Activated T-helper 2 cell treated with anti-CD3 and anti-CD28 coated beads, Interferon-gamma antibody, Interleukin-2, Interleukin-4, amounts not matched to agents 10 μg/mL and 5 μg/mL and 100 μg/mL, durations not matched to agents 14 hours and 24 hours and 36 hours (primary cell): ENCODE data around the gene HIP1R. TPM values are rescaled to one million over a fixed set of nuclear protein-coding genes. Genes with fewer than 3 reads are reported as not detected.

ENCODE experiments used
- DNase-seq: peaks from one replicate; pipeline ENCODE4 v3.0.0; 2021; ENCODE audit warnings: low spot score
- H3K27ac Mint-ChIP-seq: one replicate; pipeline ENCODE4 v1.8.0; 2021; ENCODE audit warnings: mixed read lengths
- H3K27me3 Mint-ChIP-seq: one replicate; pipeline ENCODE4 v1.8.0; 2021; ENCODE audit warnings: low read depth, mixed read lengths
- H3K36me3 Mint-ChIP-seq: one replicate; pipeline ENCODE4 v1.8.0; 2021; ENCODE audit warnings: low read depth, mixed read lengths
- H3K4me1 Mint-ChIP-seq: one replicate; pipeline ENCODE4 v1.8.0; 2021; ENCODE audit warnings: low read depth, mixed read lengths
- H3K4me3 Mint-ChIP-seq: one replicate; pipeline ENCODE4 v1.8.0; 2021; ENCODE audit warnings: low read depth, mild to moderate bottlenecking, moderate library complexity, mixed read lengths
- H3K9me3 Mint-ChIP-seq: one replicate; pipeline ENCODE4 v1.8.0; 2021; ENCODE audit warnings: mixed read lengths
- intact Hi-C: fragments of 100-400 bp; cut with micrococcal nuclease; formaldehyde crosslinking; loops from one replicate; pipeline ENCODE4 v1.15.1; 2023
- total RNA-seq: library from RNA; stranded (reverse); gene quantifications from 2 replicates; pipeline ENCODE4 v1.2.3, GENCODE V29; 2022

The HIP1R gene
- total RNA-seq, 1 donor from 2014 or later, result 28.8 TPM

DNA sequence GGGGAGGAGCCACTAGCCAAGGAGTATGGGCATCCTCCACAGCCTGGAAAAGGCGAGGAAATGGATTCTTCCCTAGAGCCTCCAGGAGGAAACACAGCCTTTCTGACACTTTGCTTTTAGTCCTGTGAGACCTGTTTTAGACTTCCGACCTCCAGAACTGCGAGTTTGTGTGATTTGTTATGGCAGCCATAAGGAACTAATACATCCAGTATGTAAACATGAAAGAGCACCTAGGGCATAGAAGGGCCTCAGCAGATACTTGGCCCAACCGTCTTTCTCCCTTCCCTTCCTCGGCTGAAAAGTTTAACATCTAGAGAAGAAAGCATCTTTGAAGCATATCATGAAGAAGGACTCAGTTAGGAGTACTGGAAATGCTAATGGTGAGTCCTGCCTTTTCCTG is 3.6 kb downstream of the HIP1R start:
- Mint-ChIP-seq H3K27me3 (peaks cover 8% of the 10 kb centered on the region), H3K27ac (no peak overlapping the region), H3K9me3 (no peaks in the 10 kb centered on the region), H3K4me3 (no peak overlapping the region), H3K36me3 (peaks cover 14% of the 10 kb centered on the region), H3K4me1 (peaks cover 22% of the 10 kb centered on the region)
- intact Hi-C loops, result no loop called here
- no peak for DNase-seq

DNA sequence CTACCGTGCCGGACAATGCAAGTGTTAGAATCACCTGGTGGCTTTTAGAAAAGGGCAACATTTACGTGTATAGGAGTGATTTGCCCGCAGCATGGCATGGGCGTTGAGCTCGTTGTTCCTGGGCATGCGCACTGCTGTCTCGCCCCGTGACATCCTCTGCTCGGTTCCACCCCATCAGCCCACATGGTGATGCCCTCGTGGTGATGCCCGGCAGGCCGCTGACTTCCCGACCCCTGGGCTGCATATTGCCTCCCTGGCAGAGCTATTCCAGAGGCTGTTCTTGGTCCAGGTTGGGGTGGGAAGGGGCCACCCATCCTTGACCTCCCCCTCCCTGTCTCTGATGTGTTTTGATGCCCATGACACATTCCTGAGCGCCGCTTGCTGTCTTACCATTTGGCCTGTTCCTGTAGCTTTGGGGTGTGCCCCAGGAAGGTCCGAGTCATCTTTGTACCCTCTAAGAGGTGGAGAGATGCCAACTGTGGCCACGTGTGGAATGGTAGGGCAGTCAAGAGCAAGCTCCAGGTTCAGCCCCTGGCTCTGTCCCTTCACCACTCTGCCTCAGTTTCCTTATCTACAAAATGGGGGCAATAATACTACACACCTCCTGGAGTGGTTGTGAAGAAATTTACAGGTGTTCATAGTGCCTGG is 4.8 kb downstream of the HIP1R start:
- Mint-ChIP-seq H3K27ac (no peak overlapping the region), H3K27me3 (no peaks in the 10 kb centered on the region), H3K36me3 (peaks cover 14% of the 10 kb centered on the region), H3K4me1 (peaks cover 13% of the 10 kb centered on the region), H3K9me3 (no peaks in the 10 kb centered on the region), H3K4me3 (no peak overlapping the region)
- intact Hi-C loops, result no loop called here
- DNase-seq, result no peak

DNA sequence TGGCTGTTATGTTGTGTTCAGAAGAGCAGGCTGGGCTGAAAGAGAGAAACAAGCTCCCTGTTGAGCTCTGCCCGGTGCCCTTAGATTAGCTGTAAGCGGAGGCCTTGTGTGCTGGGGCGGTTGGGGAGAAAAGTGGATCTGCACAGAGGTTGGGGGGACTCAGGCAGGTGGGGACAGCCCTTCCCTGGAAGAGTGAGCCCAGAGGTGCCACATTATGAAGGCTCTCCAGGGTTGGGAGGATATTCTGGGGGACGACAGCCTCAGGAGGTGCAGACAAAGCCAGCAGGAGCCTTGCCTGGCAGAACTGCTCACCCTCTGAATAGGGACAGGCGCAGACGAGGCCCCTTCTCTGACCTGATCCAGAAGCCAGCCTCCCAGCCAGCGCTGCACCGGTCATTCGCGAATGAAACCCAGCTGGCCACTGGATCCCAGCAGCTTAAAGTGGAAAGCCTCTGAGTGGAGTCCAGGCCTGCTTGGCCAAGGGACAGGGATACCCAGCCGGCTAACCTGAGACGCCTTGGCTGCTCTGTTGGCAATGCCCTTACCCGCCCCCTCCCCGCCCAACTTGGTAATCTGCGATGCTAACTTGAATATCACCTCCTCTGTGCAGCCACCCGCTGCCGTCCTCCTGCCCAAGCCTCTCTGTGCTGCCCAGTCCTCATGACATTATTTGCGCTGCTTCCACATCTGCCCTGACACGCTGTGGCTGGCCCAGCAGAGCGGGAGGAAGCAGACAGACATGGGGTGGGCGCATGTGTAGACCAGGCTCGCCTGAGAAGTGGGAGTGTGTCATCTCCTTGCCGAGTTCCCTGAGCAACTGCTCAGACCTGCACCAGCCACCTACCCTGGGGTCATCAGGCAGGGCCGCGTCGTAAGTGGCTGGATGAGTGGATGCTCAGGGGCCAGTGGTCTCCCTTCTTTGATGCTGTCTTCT is 5.6 kb downstream of the HIP1R start:
- Mint-ChIP-seq H3K4me3 (no peak overlapping the region), H3K36me3 (peaks cover 14% of the 10 kb centered on the region), H3K27ac (no peak overlapping the region), H3K27me3 (no peaks in the 10 kb centered on the region), H3K9me3 (no peaks in the 10 kb centered on the region), H3K4me1 (peaks cover 13% of the 10 kb centered on the region)
- no peak for DNase-seq
- intact Hi-C loops, result no loop called here

DNA sequence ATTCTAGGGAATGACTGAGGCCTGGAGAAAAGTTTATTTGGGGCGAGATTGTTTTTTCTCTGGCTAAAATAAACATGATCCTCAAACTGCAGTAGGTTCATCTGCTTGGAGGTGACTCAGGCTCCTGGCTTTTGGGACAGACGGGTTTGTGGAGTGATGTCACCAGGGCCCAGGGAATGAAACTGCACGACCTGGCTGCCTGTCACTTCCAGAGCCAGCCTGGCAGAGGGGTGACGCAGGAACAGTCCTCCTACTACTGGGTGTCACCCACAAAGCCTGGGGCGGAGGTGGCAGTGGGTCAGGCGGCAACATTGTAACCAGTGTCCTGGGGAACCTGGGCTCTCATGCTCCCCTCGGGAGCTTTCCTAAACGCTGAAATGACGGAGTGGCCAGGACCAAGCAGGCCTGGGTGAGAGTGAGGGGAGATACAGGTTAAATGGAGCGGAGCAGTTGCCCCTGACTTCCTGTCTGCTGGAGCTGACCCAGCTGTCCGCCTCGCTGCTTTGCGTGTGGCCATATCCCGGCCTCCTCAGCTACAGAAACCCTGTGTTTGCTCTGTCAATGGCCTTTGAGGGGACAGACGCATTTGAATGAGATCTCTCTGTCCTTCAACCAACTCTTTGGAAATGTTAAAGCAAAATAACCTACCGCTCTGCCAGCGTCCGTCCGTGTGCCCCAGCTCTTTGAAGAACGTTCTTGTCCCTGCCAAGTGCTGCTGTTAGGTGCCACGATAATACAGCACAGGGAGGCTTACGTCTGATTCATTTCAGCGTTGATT is 6.5 kb downstream of the HIP1R start:
- peaks cover 8% of the 10 kb centered on the region for H3K36me3 Mint-ChIP-seq
- H3K27me3 Mint-ChIP-seq, result no peaks in the 10 kb centered on the region
- peaks cover 7% of the 10 kb centered on the region for H3K4me1 Mint-ChIP-seq
- DNase-seq, result no peak
- no peak overlapping the region for H3K27ac Mint-ChIP-seq
- no peaks in the 10 kb centered on the region for H3K9me3 Mint-ChIP-seq
- intact Hi-C loops, result no loop called here
- H3K4me3 Mint-ChIP-seq, result no peak overlapping the region

DNA sequence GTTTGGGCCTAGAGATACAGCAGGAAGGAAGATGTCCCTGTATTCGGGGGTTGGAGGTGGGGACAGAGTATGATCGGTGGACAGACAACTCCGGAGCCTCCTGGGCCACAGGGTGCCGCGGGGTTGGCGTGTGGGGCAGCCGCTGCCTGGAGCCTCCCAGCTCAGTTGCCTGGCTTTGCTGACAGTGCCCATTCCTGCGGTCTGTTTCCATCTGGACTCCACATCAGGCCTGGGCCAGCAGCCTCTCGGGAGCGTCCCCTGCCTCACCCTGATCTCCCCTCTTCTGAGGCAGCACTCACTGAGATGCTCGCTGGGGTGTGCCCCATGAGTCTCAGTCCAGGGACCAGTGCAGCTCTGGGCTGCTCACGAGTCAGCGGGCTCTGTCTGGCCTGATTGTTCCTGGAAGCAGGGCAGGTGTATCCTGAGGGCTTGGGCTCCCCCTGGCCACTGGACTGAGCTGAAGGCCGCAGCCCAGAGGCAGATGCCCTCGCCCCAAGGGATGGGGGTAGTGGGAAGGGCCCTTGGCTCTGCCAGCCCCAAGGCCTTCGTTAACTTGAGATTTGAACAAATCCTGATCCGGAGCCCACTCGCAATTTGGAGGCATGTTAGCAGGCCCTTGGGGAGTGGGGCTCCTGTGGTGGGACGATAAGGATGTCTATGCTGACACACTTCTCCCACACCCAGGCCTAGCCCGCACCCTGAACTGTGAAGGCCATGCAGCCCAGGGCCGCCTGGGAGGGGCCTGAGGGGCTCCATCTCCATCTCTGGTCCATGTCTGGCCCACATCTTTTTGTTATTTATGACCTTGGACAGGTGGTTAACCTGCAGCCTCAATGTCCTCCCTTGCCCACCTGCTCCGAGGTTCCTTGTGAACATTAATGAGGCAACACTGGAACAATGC is 7.5 kb downstream of the HIP1R start:
- no peaks in the 10 kb centered on the region for H3K27me3 Mint-ChIP-seq
- no peak for DNase-seq
- H3K4me3 Mint-ChIP-seq, result no peak overlapping the region
- H3K36me3 Mint-ChIP-seq, result peaks cover 3% of the 10 kb centered on the region
- intact Hi-C loops, result no loop called here
- H3K4me1 Mint-ChIP-seq, result peaks cover under 1% of the 10 kb centered on the region
- H3K9me3 Mint-ChIP-seq, result no peaks in the 10 kb centered on the region
- H3K27ac Mint-ChIP-seq, result no peak overlapping the region

DNA sequence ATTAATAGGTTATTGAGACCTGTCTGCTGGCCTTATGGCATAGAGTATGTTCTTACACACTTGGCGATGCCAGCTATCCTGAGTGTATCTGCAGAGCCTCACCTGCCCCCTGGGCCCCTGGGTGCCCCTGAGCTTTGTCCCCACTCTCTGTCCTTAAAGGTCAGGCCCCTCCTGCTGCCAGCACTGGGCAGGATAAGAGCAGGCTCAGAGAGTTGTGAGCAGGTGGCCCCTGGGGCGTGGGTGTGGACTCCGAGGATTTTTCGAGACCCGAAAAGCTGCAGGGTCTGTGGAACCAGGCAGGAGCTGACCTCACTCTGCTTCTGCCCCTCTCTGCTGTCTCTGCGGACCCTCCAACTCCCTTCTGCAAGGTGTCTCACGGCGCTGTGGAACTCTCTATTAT is 8.2 kb downstream of the HIP1R start:
- H3K4me3 Mint-ChIP-seq, result no peak overlapping the region
- intact Hi-C loops, result no loop called here
- H3K36me3 Mint-ChIP-seq, result no peaks in the 10 kb centered on the region
- no peak overlapping the region for H3K27ac Mint-ChIP-seq
- H3K27me3 Mint-ChIP-seq, result no peaks in the 10 kb centered on the region
- no peaks in the 10 kb centered on the region for H3K9me3 Mint-ChIP-seq
- DNase-seq, result no peak
- H3K4me1 Mint-ChIP-seq, result no peaks in the 10 kb centered on the region

DNA sequence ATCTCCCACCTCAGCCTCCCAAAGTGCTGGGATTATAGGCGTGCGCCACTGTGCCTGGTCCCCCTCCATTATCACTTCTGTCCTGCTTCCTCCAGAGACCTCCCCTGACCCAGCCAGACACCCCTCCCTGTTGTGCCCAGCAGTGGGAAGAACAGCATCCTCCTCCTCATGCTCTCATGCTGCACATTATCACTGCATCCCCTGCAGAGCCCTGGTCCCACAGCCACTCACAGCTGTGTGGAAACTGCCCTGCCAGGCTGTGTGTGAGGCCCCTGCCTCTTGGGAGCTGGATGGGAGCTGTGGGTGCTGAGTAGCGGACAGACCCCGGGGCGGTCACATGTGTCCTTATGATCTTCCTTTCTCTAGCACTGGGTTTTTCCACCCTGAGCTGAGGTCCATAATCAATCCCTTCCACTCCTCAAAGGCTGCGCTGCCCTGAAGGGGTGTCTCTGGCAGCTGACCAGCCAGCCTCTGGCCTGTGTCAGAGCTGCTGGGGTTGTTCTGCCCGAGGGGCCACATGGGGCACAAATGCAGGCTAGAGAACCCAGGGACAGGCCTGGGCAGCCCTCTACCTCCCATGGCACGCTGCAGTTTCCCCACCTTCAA is 9.2 kb downstream of the HIP1R start:
- Mint-ChIP-seq H3K27me3 (no peaks in the 10 kb centered on the region), H3K36me3 (no peaks in the 10 kb centered on the region), H3K4me1 (no peaks in the 10 kb centered on the region), H3K9me3 (no peaks in the 10 kb centered on the region), H3K27ac (no peak overlapping the region), H3K4me3 (no peak overlapping the region)
- intact Hi-C loops, result no loop called here
- DNase-seq, result no peak

DNA sequence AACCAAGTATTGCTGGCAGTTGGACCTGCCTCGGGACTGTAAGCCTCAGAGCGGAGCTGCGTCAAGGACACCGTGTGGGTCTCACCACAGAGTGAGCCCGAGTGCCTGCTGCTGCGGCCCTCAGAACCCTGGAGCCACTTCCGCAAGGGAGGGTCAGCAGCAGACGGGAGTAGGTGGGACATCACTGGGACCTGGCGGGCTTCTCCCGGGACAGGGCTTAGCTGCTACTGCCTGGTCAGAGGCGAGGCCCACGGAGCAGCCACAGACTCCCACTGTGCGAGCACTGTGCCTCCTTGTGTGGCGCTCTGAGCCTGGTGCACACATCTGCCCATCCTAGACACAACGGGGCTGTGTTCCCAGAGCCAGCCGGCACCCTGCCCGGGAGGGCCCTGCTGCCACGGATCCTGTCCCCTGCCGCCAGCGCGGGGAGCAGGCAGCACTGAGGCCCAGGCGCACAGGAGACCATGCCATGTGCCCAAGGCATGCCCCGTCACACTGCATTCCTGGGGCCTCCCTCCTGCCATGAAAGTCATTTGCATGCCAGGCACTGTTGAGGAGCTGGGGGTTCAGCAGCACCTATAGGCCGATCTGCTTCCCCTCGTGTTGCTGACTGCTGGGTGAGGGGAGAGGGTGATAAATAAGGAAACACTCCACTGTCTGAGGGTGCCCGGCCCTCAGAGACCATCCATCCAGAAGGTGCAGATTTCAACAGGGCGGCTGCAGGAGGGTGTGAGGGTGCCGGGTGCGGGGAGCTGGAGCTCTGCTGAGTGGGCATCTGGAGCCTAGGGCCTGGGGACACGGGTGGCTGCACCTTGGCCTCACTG is 10.0 kb downstream of the HIP1R start:
- Mint-ChIP-seq H3K4me3 (no peak overlapping the region), H3K36me3 (no peaks in the 10 kb centered on the region), H3K4me1 (no peaks in the 10 kb centered on the region), H3K27me3 (no peaks in the 10 kb centered on the region), H3K9me3 (no peaks in the 10 kb centered on the region), H3K27ac (no peak overlapping the region)
- no peak for DNase-seq
- intact Hi-C loops, result no loop called here

DNA sequence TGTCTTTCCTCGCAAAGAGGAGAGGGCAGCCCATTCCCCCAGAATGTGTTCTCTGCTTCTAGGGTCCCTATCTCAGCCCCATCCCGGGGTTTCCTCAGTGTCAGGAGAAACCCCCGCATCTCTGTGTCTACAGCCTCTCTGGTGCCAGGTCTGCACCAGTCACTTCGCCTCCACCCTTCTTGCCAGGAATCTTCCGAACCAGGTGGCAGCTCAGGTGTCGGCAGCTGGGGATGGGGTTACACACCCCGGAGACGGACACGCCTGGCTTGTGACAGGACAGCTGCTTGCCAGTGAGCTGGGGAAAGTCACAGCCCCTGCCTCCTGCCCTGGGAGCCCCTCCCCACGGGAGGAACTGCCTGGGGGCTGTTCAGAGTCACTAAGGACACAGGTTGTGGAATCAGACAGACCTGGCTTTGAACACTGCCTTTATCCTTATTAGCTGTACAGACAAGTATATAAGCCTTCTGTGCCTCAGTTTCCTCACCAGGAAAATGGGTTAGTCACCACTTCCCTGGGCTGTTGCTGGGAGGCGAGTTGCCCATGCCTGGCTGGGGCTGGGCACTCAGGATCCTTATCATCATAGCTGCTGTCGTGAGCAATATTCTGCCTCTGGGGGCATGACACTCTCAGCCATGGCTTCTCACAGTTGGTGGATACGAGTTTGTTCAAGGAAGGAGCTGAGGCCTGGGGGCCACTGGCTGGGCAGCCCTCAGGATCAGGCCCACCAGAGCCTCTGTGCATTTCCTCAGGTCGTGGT is 10.8 kb downstream of the HIP1R start:
- H3K9me3 Mint-ChIP-seq, result no peaks in the 10 kb centered on the region
- intact Hi-C loops, result no loop called here
- H3K27ac Mint-ChIP-seq, result no peak overlapping the region
- no peak for DNase-seq
- H3K4me3 Mint-ChIP-seq, result no peak overlapping the region
- H3K4me1 Mint-ChIP-seq, result no peaks in the 10 kb centered on the region
- H3K36me3 Mint-ChIP-seq, result no peaks in the 10 kb centered on the region
- H3K27me3 Mint-ChIP-seq, result no peaks in the 10 kb centered on the region

DNA sequence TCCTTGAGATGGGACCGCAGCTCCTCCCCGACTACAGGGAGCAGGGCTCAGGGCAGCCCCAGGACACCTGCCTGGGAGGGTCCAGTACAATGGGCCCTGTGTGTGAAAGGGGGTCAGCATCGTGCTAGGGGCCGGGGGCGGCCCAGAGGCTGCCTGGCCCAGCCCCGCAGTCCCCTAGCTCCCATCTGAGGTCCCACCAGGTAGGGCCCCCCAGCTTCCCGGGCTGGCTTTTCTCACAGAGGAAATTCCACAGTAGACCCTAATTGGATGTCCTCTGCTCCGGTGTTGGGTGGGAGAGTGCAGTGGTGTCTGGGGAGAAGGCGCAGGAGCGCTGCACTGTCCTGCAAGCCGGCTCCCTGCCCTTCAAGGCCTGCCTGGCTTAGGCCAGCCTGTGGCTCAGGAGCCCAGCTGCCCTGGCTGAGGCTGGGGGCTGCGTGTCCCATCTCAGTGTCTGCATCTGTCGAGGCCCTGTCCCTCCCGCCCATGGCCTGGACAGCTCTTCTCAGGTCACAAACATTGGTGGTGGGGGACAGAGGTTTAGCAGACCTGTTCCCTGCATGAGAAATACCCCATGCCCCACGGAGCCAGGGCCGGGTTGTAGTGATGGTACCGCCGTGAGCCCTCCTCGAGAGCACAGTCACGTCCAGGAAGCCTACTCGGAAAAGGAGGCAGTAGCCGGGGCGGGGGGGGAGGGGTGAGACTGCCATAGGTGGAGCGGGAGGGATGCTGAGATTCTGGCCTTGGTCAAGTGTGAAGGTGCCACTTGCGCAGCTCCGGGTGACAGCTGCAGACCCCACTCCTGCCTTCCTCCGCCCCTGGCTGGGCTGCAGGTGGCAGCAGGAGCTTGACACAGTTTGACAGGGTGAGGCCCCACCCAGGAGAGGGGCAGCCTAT is 11.6 kb downstream of the HIP1R start:
- Mint-ChIP-seq H3K4me1 (no peaks in the 10 kb centered on the region), H3K4me3 (no peak overlapping the region), H3K27ac (no peak overlapping the region), H3K36me3 (no peaks in the 10 kb centered on the region), H3K27me3 (no peaks in the 10 kb centered on the region), H3K9me3 (no peaks in the 10 kb centered on the region)
- intact Hi-C loops, result no loop called here
- no peak for DNase-seq
